CD4-positive, CD25-positive, alpha-beta regulatory T cell (primary cell): ENCODE measurements around the gene DDOST. TPM values are rescaled to one million over a fixed set of nuclear protein-coding genes. Genes with fewer than 3 reads are reported as not detected.

Experiments used
- ATAC-seq, 2 donors: fragments of 150-1000 bp; cut with Tn5 transposase; one replicate each; pipeline ENCODE4 v1.10.0; 2021; ENCODE audit warnings: low read depth in 2 of 2, moderate number of reproducible peaks in 2 of 2, moderate library complexity in 1 of 2
- DNase-seq, 3 donors: peaks; one replicate each; pipeline versions ENCODE4 v3.0.0 to v3.0.0-alpha.2; 2012 to 2022; ENCODE audit warnings: mixed read lengths in 1 of 3
- H3K27ac ChIP-seq: one replicate; pipeline ENCODE4 v1.7.0; 2013; ENCODE audit warnings: mild to moderate bottlenecking, low read length; ENCODE audit not compliant: insufficient read depth, poor library complexity, severe bottlenecking
- H3K27me3 ChIP-seq: one replicate; pipeline ENCODE4 v1.7.0; 2013; ENCODE audit warnings: low read length; ENCODE audit not compliant: control insufficient read depth, insufficient read depth
- H3K36me3 ChIP-seq: one replicate; pipeline ENCODE4 v1.7.0; 2013; ENCODE audit warnings: mild to moderate bottlenecking, low read length, moderate library complexity; ENCODE audit not compliant: control insufficient read depth, insufficient read depth
- H3K4me1 ChIP-seq: 2 replicates; pipeline ENCODE4 v1.7.0; 2013; ENCODE audit warnings: mild to moderate bottlenecking, low read length; ENCODE audit not compliant: insufficient read depth, control insufficient read depth, poor library complexity, severe bottlenecking
- H3K4me3 ChIP-seq: one replicate; pipeline ENCODE4 v1.7.0; 2013; ENCODE audit warnings: low read depth, mild to moderate bottlenecking, low read length, moderate library complexity
- H3K9me3 ChIP-seq, 2 experiments: 1 replicate in 1 of 2; 2 replicates in 1 of 2; pipeline ENCODE4 v1.7.0; 2013; ENCODE audit warnings: low read length in 2 of 2, mild to moderate bottlenecking in 1 of 2, moderate library complexity in 1 of 2; ENCODE audit not compliant: control insufficient read depth in 2 of 2
- H3K27ac Mint-ChIP-seq, 3 donors: one replicate each; pipeline ENCODE4 v1.8.0; 2020 to 2022; ENCODE audit warnings: mild to moderate bottlenecking in 3 of 3, mixed read lengths in 3 of 3, moderate library complexity in 2 of 3
- H3K27me3 Mint-ChIP-seq: one replicate; pipeline ENCODE4 v1.8.0; 2022; ENCODE audit warnings: mild to moderate bottlenecking, mixed read lengths
- H3K36me3 Mint-ChIP-seq: one replicate; pipeline ENCODE4 v1.8.0; 2020; ENCODE audit warnings: mixed read lengths
- H3K4me1 Mint-ChIP-seq, 4 donors: one replicate each; pipeline ENCODE4 v1.8.0; 2020 to 2022; ENCODE audit warnings: mixed read lengths in 4 of 4, mild to moderate bottlenecking in 1 of 4
- H3K4me3 Mint-ChIP-seq, 4 donors: one replicate each; pipeline ENCODE4 v1.8.0; 2020 to 2022; ENCODE audit warnings: mild to moderate bottlenecking in 4 of 4, mixed read lengths in 4 of 4, moderate library complexity in 3 of 4
- H3K9me3 Mint-ChIP-seq, 7 donors: one replicate each; pipeline ENCODE4 v1.8.0; 2020 to 2022; ENCODE audit warnings: mixed read lengths in 7 of 7, mild to moderate bottlenecking in 3 of 7, moderate library complexity in 2 of 7
- polyA plus RNA-seq, 4 donors: library from polyadenylated mRNA; unstranded; fragments of 300-500 nt; fragmentation: Illumina TruSeq; gene quantifications; one replicate each; pipeline ENCODE4 v1.2.3, GENCODE V29; 2021
- total RNA-seq: library from RNA; stranded (reverse); gene quantifications from one replicate; pipeline ENCODE4 v1.2.3, GENCODE V29; 2022

Gene DDOST
- total RNA-seq = 103 TPM
- 100 to 1,000 TPM; 254 to 283 (median 259) TPM for polyA plus RNA-seq

GRCh38 chr1:20661207-20662109, at the start of gene DDOST:
TSS of gene DDOST (minus strand) at chr1:20661369. CDS start at chr1:20661350, 19 bp downstream.
- peak within 1 kb of the TSS; percentile 91 for H3K4me3 ChIP-seq
- peaks cover 27 to 54% (median 35%) of the 10 kb centered on the region in 4 donors for H3K4me1 Mint-ChIP-seq
- peak within 1 kb of the TSS; percentile 79 for H3K27ac ChIP-seq
- peak within 1 kb of the TSS; percentile 98 to 100 (median 99) for H3K4me3 Mint-ChIP-seq
- peak; percentile 95 to 99 (median 95) for DNase-seq
- H3K4me1 ChIP-seq = peaks cover 38% of the 10 kb centered on the region
- peak within 1 kb of the TSS; percentile 99 for H3K27ac Mint-ChIP-seq
- no peaks in the 10 kb centered on the region for H3K9me3 Mint-ChIP-seq
- H3K27me3 ChIP-seq = no peaks in the 10 kb centered on the region
- no peaks in the 10 kb centered on the region for H3K27me3 Mint-ChIP-seq
- ATAC-seq = peak; percentile 96
- H3K36me3 Mint-ChIP-seq = peaks cover 17% of the 10 kb centered on the region
- peaks cover 19% of the 10 kb centered on the region for H3K36me3 ChIP-seq
- H3K9me3 ChIP-seq = no peaks in the 10 kb centered on the region

- Histone ChIP-seq H3K36me3 (no peaks in the 10 kb centered on the region), H3K4me3 (no peak overlapping the region), H3K9me3 (no peaks in the 10 kb centered on the region), H3K27me3 (peaks cover 3% of the 10 kb centered on the region), H3K27ac (no peak overlapping the region), H3K4me1 (no peaks in the 10 kb centered on the region)
- Mint-ChIP-seq H3K4me3 (peak overlapping the region in 1 of 4 donors; percentile 59), H3K27ac (no peak overlapping the region), H3K27me3 (peaks cover 10% of the 10 kb centered on the region), H3K4me1 (no peaks in the 10 kb centered on the region), H3K36me3 (no peaks in the 10 kb centered on the region), H3K9me3 (no peaks in the 10 kb centered on the region)
- DNase-seq = no peak
- no peak for ATAC-seq
These were observed 49.5 kb upstream of the DDOST start for GRCh38 chr1:20710469-20711284.

GRCh38 chr1:20709868-20710267, 48.7 kb upstream of the DDOST start:
- H3K27ac Mint-ChIP-seq = no peak overlapping the region
- no peak for ATAC-seq

GRCh38 chr1:20708891-20709290, 47.7 kb upstream of the DDOST start:
- no peaks in the 10 kb centered on the region for H3K9me3 Mint-ChIP-seq
- H3K27ac Mint-ChIP-seq = no peak overlapping the region
- no peaks in the 10 kb centered on the region for H3K9me3 ChIP-seq
- H3K4me1 Mint-ChIP-seq = no peaks in the 10 kb centered on the region
- no peaks in the 10 kb centered on the region for H3K4me1 ChIP-seq
- H3K36me3 ChIP-seq = no peaks in the 10 kb centered on the region
- DNase-seq (no peak), ATAC-seq (no peak)
- H3K4me3 ChIP-seq = no peak overlapping the region
- H3K27me3 Mint-ChIP-seq = no peaks in the 10 kb centered on the region
- no peaks in the 10 kb centered on the region for H3K27me3 ChIP-seq
- H3K4me3 Mint-ChIP-seq = no peak overlapping the region
- no peaks in the 10 kb centered on the region for H3K36me3 Mint-ChIP-seq
- no peak overlapping the region for H3K27ac ChIP-seq

More at GRCh38 chr1:20709868-20710267, 48.7 kb upstream of the DDOST start:
- peaks cover 2% of the 10 kb centered on the region for H3K27me3 Mint-ChIP-seq
- H3K36me3 Mint-ChIP-seq = no peaks in the 10 kb centered on the region
- no peak for DNase-seq
- H3K9me3 Mint-ChIP-seq = no peaks in the 10 kb centered on the region
- H3K4me1 Mint-ChIP-seq = no peaks in the 10 kb centered on the region
- no peaks in the 10 kb centered on the region for H3K36me3 ChIP-seq
- no peaks in the 10 kb centered on the region for H3K4me1 ChIP-seq
- H3K4me3 Mint-ChIP-seq = no peak overlapping the region
- H3K27me3 ChIP-seq = peaks cover under 1% of the 10 kb centered on the region
- no peak overlapping the region for H3K4me3 ChIP-seq
- no peaks in the 10 kb centered on the region for H3K9me3 ChIP-seq
- no peak overlapping the region for H3K27ac ChIP-seq

- Mint-ChIP-seq H3K4me3 (no peak overlapping the region), H3K9me3 (no peaks in the 10 kb centered on the region), H3K27ac (no peak overlapping the region), H3K4me1 (peaks cover 0 to 1% (median 0%) of the 10 kb centered on the region in 4 donors), H3K36me3 (no peaks in the 10 kb centered on the region), H3K27me3 (no peaks in the 10 kb centered on the region)
- DNase-seq (no peak), ATAC-seq (no peak)
- no peaks in the 10 kb centered on the region for H3K9me3 ChIP-seq
- no peaks in the 10 kb centered on the region for H3K27me3 ChIP-seq
- H3K4me1 ChIP-seq = no peaks in the 10 kb centered on the region
- H3K27ac ChIP-seq = no peak overlapping the region
- H3K36me3 ChIP-seq = no peaks in the 10 kb centered on the region
- no peak overlapping the region for H3K4me3 ChIP-seq
These were observed 46.9 kb upstream of the DDOST start for GRCh38 chr1:20708057-20708456.

- H3K27ac ChIP-seq = no peak overlapping the region
- H3K9me3 ChIP-seq = no peaks in the 10 kb centered on the region
- ATAC-seq (no peak), DNase-seq (no peak)
- no peaks in the 10 kb centered on the region for H3K36me3 ChIP-seq
- Mint-ChIP-seq H3K36me3 (no peaks in the 10 kb centered on the region), H3K27ac (no peak overlapping the region), H3K4me1 (peaks cover 0 to 2% (median 0%) of the 10 kb centered on the region in 4 donors), H3K9me3 (no peaks in the 10 kb centered on the region), H3K4me3 (no peak overlapping the region), H3K27me3 (no peaks in the 10 kb centered on the region)
- no peaks in the 10 kb centered on the region for H3K4me1 ChIP-seq
- H3K4me3 ChIP-seq = no peak overlapping the region
- H3K27me3 ChIP-seq = no peaks in the 10 kb centered on the region
These were observed 45.7 kb upstream of the DDOST start for GRCh38 chr1:20706841-20707240.

- Mint-ChIP-seq H3K4me3 (no peak overlapping the region), H3K4me1 (peaks cover 0 to 2% (median 0%) of the 10 kb centered on the region in 4 donors), H3K27ac (no peak overlapping the region), H3K27me3 (peaks cover 2% of the 10 kb centered on the region), H3K36me3 (no peaks in the 10 kb centered on the region), H3K9me3 (no peaks in the 10 kb centered on the region)
- no peak for DNase-seq
- Histone ChIP-seq H3K4me1 (no peaks in the 10 kb centered on the region), H3K9me3 (no peaks in the 10 kb centered on the region), H3K27me3 (no peaks in the 10 kb centered on the region), H3K36me3 (no peaks in the 10 kb centered on the region), H3K27ac (no peak overlapping the region), H3K4me3 (no peak overlapping the region)
- peak in 1 of 2 donors; percentile 47 for ATAC-seq
These were observed 44.1 kb upstream of the DDOST start for GRCh38 chr1:20705203-20705755.
